ENCODE results near the gene ST3GAL3. TPM values are rescaled to one million over a fixed set of nuclear protein-coding genes. Genes with fewer than 3 reads are reported as not detected.

Gene ST3GAL3
- total and polyA plus RNA-seq, 2 experiments from 2014 or later, result 4.5 to 7.0 TPM

DNA sequence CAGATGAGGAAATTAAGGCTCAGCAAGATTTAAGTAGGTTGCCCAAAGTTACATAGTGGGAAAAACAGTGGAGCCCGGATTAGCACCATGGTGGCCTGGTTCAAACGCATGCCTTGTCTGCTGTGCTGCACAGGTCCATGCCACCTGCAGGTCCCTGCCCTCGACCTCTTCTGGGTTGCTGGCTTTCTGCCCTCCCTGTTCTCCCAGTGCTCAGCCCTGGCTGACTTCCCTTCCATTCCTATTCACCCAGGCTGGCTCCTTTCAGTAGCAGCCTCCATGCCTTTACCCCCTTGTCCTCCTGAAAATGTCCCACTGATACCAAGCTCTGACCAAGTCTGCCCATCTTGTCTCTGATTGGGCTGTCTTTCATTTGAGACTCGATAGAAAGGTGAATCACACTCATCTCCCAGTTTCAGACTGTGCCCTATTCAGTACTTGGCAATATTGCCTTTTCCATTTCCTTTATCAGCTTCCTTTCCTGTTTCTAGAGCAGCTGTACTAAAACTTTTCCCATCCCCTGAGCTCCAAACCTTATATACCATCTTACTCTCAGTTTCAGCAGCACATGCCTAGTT, 75.8 kb downstream of the ST3GAL3 start:
- Histone ChIP-seq H3K4me1 (ENCODE audit: insufficient read depth) (no peaks in the 10 kb centered on the region; the same call in 1 of the 2 replicates), H2AFZ (no peak overlapping the region), H3F3A (replicated peaks; ENCODE audit: low read depth) (no peaks in the 10 kb centered on the region), H3K27ac (ENCODE audit: low read depth) (no peak overlapping the region), H4K20me1 (replicated peaks; ENCODE audit: insufficient read depth) (no peaks in the 10 kb centered on the region), H3K27me3 (ENCODE audit: insufficient read depth) (no peaks in the 10 kb centered on the region), H3K4me2 (no peak overlapping the region), H3K79me2 (replicated peaks; ENCODE audit: insufficient read depth) (no peaks in the 10 kb centered on the region), H3K4me3 (no peak overlapping the region), H3K9me2 (ENCODE audit: insufficient read depth) (no peaks in the 10 kb centered on the region), H3K36me3 (ENCODE audit: insufficient read depth) (peaks cover under 1% of the 10 kb centered on the region; the same call in 1 of the 2 replicates)
- peaks cover 16% of the 10 kb centered on the region for H3K4me1 Mint-ChIP-seq
- H3K4me3 Mint-ChIP-seq, result no peak overlapping the region
- TF ChIP-seq, protein P1, sequence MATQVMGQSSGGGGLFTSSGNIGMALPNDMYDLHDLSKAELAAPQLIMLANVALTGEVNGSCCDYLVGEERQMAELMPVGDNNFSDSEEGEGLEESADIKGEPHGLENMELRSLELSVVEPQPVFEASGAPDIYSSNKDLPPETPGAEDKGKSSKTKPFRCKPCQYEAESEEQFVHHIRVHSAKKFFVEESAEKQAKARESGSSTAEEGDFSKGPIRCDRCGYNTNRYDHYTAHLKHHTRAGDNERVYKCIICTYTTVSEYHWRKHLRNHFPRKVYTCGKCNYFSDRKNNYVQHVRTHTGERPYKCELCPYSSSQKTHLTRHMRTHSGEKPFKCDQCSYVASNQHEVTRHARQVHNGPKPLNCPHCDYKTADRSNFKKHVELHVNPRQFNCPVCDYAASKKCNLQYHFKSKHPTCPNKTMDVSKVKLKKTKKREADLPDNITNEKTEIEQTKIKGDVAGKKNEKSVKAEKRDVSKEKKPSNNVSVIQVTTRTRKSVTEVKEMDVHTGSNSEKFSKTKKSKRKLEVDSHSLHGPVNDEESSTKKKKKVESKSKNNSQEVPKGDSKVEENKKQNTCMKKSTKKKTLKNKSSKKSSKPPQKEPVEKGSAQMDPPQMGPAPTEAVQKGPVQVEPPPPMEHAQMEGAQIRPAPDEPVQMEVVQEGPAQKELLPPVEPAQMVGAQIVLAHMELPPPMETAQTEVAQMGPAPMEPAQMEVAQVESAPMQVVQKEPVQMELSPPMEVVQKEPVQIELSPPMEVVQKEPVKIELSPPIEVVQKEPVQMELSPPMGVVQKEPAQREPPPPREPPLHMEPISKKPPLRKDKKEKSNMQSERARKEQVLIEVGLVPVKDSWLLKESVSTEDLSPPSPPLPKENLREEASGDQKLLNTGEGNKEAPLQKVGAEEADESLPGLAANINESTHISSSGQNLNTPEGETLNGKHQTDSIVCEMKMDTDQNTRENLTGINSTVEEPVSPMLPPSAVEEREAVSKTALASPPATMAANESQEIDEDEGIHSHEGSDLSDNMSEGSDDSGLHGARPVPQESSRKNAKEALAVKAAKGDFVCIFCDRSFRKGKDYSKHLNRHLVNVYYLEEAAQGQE (IDR thresholded peaks at IDR 0.05; ENCODE audit: unreplicated experiment), result no peak
- TF ChIP-seq EZH2phosphoT487 (IDR thresholded peaks at IDR 0.05; ENCODE audit: unreplicated experiment), result no peak
- no peak for TF ChIP-seq STAT1 (IDR thresholded peaks at IDR 0.05; ENCODE audit: unreplicated experiment)
- TF ChIP-seq, protein P2, sequence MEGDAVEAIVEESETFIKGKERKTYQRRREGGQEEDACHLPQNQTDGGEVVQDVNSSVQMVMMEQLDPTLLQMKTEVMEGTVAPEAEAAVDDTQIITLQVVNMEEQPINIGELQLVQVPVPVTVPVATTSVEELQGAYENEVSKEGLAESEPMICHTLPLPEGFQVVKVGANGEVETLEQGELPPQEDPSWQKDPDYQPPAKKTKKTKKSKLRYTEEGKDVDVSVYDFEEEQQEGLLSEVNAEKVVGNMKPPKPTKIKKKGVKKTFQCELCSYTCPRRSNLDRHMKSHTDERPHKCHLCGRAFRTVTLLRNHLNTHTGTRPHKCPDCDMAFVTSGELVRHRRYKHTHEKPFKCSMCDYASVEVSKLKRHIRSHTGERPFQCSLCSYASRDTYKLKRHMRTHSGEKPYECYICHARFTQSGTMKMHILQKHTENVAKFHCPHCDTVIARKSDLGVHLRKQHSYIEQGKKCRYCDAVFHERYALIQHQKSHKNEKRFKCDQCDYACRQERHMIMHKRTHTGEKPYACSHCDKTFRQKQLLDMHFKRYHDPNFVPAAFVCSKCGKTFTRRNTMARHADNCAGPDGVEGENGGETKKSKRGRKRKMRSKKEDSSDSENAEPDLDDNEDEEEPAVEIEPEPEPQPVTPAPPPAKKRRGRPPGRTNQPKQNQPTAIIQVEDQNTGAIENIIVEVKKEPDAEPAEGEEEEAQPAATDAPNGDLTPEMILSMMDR (conservative IDR thresholded peaks at IDR 0.05; ENCODE audit: low read depth in 2 of 2), result no peak
- no peak for ATAC-seq
- no peak for DNase-seq (ENCODE audit: low spot score)
- H3K9me3 Mint-ChIP-seq, result peaks cover 13% of the 10 kb centered on the region; the same call in 2 of the 3 replicates
- H3K36me3 Mint-ChIP-seq (ENCODE audit: low read depth), result peaks cover 2% of the 10 kb centered on the region; the same call in 2 of the 3 replicates
- H3K27me3 Mint-ChIP-seq (ENCODE audit: insufficient read depth, low read depth, poor library complexity), result peaks cover 1% of the 10 kb centered on the region
- H3K27ac Mint-ChIP-seq, result no peak overlapping the region

DNA sequence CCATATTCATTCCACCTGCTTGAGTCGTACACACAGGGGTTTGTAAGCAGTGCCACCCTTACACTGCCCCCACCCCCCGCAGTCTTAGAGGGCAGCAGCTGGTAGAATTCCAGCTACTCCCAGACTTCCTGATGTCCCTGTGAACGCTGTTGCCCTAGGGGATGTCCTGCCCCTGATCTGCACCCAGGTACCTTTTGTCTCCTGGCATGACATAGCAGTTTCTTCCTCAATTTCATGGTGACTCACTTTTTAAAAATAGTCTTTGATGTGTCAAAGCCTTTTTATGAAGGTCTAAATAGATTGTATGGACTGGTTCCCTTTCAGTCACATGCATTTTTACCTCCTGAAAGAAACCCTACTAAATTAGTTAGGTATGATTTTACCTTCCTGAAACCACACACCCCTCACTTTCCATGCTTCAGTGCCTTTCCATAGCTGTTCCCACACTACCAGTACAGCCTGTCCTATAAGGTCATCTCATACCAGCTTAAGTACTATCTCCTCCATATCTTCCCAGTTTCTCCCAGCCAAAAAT, 76.4 kb downstream of the ST3GAL3 start:
- H3K4me3 Mint-ChIP-seq, result no peak overlapping the region
- H3K4me2 ChIP-seq, result no peak overlapping the region

More for the DNA sequence above, 76.4 kb downstream of the ST3GAL3 start:
- no peaks in the 10 kb centered on the region for H3K9me2 ChIP-seq (ENCODE audit: insufficient read depth)
- H3K36me3 ChIP-seq (ENCODE audit: insufficient read depth), result no peaks in the 10 kb centered on the region
- H3K4me1 ChIP-seq (ENCODE audit: insufficient read depth), result no peaks in the 10 kb centered on the region; the same call in 1 of the 2 replicates
- H3K27ac ChIP-seq (ENCODE audit: low read depth), result no peak overlapping the region
- no peaks in the 10 kb centered on the region for H4K20me1 ChIP-seq (replicated peaks; ENCODE audit: insufficient read depth)
- peaks cover 1% of the 10 kb centered on the region for H3K27me3 Mint-ChIP-seq (ENCODE audit: insufficient read depth, low read depth, poor library complexity)
- no peaks in the 10 kb centered on the region for H3K79me2 ChIP-seq (replicated peaks; ENCODE audit: insufficient read depth)
- no peak for TF ChIP-seq STAT1 (IDR thresholded peaks at IDR 0.05; ENCODE audit: unreplicated experiment)
- no peak for TF ChIP-seq EZH2 (IDR thresholded peaks at IDR 0.05; ENCODE audit: low read depth, unreplicated experiment)
- no peak for TF ChIP-seq EZH2phosphoT487 (IDR thresholded peaks at IDR 0.05; ENCODE audit: unreplicated experiment)
- no peaks in the 10 kb centered on the region for H3F3A ChIP-seq (replicated peaks; ENCODE audit: low read depth)
- ATAC-seq (no peak; the same call in 2 of the 3 replicates), DNase-seq (ENCODE audit: low spot score) (no peak)
- H2AFZ ChIP-seq, result no peak overlapping the region
- no peaks in the 10 kb centered on the region for H3K27me3 ChIP-seq (ENCODE audit: insufficient read depth)
- peaks cover 13% of the 10 kb centered on the region; the same call in 2 of the 3 replicates for H3K9me3 Mint-ChIP-seq
- H3K36me3 Mint-ChIP-seq (ENCODE audit: low read depth), result peaks cover 2% of the 10 kb centered on the region; the same call in 2 of the 3 replicates
- H3K4me1 Mint-ChIP-seq, result peaks cover 16% of the 10 kb centered on the region
- no peak overlapping the region for H3K4me3 ChIP-seq
- no peak overlapping the region for H3K27ac Mint-ChIP-seq

Data from GM23338 (cell line).